GM23248 (cell line): ENCODE results near the gene SHMT2.

ENCODE experiments used
- EZH2 ChIP-seq: fragments of 200-600 bp; sonication (generic); IDR thresholded peaks from 2 replicates; pipeline ENCODE4 v1.6.1; 2018; ENCODE audit warnings: antibody characterized with exemption, mild to moderate bottlenecking; ENCODE audit not compliant: insufficient read depth, poor library complexity, severe bottlenecking
- EZH2phosphoT487 ChIP-seq: fragments of 200-600 bp; sonication (generic); IDR thresholded peaks from 2 replicates; pipeline ENCODE4 v1.6.1; 2018; ENCODE audit warnings: antibody characterized with exemption, moderate library complexity, mild to moderate bottlenecking, low read depth; ENCODE audit not compliant: insufficient read depth

GRCh38 chr12:57239587-57240065 is 10.1 kb downstream of the SHMT2 start:
- TF ChIP-seq EZH2 (no peak), EZH2phosphoT487 (no peak)
